ENCODE results near the gene SLMAP.
"Not testable (repeated sequence)": the region's sequence is repeated elsewhere in the genome, so short reads cannot be mapped to it uniquely, and the experiment has no call there.

The SLMAP gene

GRCh38 chr3:57833763-57834162, 77.7 kb downstream of the SLMAP start:
- DNase-seq = no peak

- no peak for DNase-seq
These were observed 81.6 kb downstream of the SLMAP start for GRCh38 chr3:57837686-57838085.

- DNase-seq = no peak
These were observed 82.5 kb downstream of the SLMAP start for GRCh38 chr3:57838627-57839026.

- DNase-seq = no peak
These were observed 84.4 kb downstream of the SLMAP start for GRCh38 chr3:57840473-57840872.

- no peak for DNase-seq
These were observed 85.7 kb downstream of the SLMAP start for GRCh38 chr3:57841818-57842217.

- no peak for DNase-seq
These were observed 92.1 kb downstream of the SLMAP start for GRCh38 chr3:57848177-57848738.

GRCh38 chr3:57851304-57851703, 95.2 kb downstream of the SLMAP start:
- no peak for DNase-seq

- DNase-seq = no peak
These were observed 96.8 kb downstream of the SLMAP start for GRCh38 chr3:57852896-57853295.

GRCh38 chr3:57855281-57855680, 99.2 kb downstream of the SLMAP start:
- DNase-seq = no peak

- DNase-seq = no peak
These were observed 99.8 kb downstream of the SLMAP start for GRCh38 chr3:57855943-57856342.

GRCh38 chr3:57856675-57857074, 100.6 kb downstream of the SLMAP start:
- no peak for DNase-seq

GRCh38 chr3:57862894-57863293, 106.8 kb downstream of the SLMAP start:
- DNase-seq = no peak

- DNase-seq = no peak
These were observed 107.3 kb downstream of the SLMAP start for GRCh38 chr3:57863380-57863779.

- DNase-seq = no peak
These were observed 108.7 kb downstream of the SLMAP start for GRCh38 chr3:57864853-57865252.

GRCh38 chr3:57869110-57869509, 113.0 kb downstream of the SLMAP start:
- DNase-seq = not testable (repeated sequence)

GRCh38 chr3:57872606-57873005, 116.5 kb downstream of the SLMAP start:
- no peak for DNase-seq

GRCh38 chr3:57876632-57877031, 120.5 kb downstream of the SLMAP start:
- no peak for DNase-seq

GRCh38 chr3:57877116-57877515, 121.0 kb downstream of the SLMAP start:
- no peak for DNase-seq

GRCh38 chr3:57884436-57884835, 128.3 kb downstream of the SLMAP start:
- DNase-seq = not testable (repeated sequence)

- no peak for DNase-seq
These were observed 133.7 kb downstream of the SLMAP start for GRCh38 chr3:57889807-57890206.

- no peak for DNase-seq
These were observed 134.8 kb downstream of the SLMAP start for GRCh38 chr3:57890874-57891273.

GRCh38 chr3:57892423-57892822, 136.3 kb downstream of the SLMAP start:
- DNase-seq = no peak

- DNase-seq = no peak
These were observed 137.0 kb downstream of the SLMAP start for GRCh38 chr3:57893156-57893555.

- no peak for DNase-seq
These were observed 137.6 kb downstream of the SLMAP start for GRCh38 chr3:57893668-57894067.

- DNase-seq = no peak
These were observed 139.9 kb downstream of the SLMAP start for GRCh38 chr3:57896031-57896430.

GRCh38 chr3:57896691-57897090, 140.6 kb downstream of the SLMAP start:
- DNase-seq = no peak
